Measurements from ENCODE around the gene CREBZF.
A peak's percentile ranks its signal among the peaks of the same experiment; 100 is the strongest.

CREBZF gene

GRCh38 chr11:85663753-85664614, 945 bp downstream of the CREBZF start (continued):
- TF ChIP-seq KLF7 (tag by site-specific recombination; IDR thresholded peaks at IDR 0.05; ENCODE audit: borderline replicate concordance), result no peak
- peak; percentile 75 for TF ChIP-seq PRDM1 (tag by site-specific recombination; IDR thresholded peaks at IDR 0.05)
- peak; percentile 79 for TF ChIP-seq CTCF (tag by site-specific recombination; IDR thresholded peaks at IDR 0.05)
- TF ChIP-seq, protein P1, sequence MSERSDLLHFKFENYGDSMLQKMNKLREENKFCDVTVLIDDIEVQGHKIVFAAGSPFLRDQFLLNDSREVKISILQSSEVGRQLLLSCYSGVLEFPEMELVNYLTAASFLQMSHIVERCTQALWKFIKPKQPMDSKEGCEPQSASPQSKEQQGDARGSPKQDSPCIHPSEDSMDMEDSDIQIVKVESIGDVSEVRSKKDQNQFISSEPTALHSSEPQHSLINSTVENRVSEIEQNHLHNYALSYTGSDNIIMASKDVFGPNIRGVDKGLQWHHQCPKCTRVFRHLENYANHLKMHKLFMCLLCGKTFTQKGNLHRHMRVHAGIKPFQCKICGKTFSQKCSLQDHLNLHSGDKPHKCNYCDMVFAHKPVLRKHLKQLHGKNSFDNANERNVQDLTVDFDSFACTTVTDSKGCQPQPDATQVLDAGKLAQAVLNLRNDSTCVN (tag by site-specific recombination; optimal IDR thresholded peaks at IDR 0.05), result no peak
- no peak for TF ChIP-seq ZNF138 (tag by site-specific recombination; IDR thresholded peaks at IDR 0.05; ENCODE audit: borderline replicate concordance)
- peak; percentile 74 for TF ChIP-seq ZNF600 (tag by site-specific recombination; IDR thresholded peaks at IDR 0.05)
- TF ChIP-seq ZNF248 (tag by site-specific recombination; IDR thresholded peaks at IDR 0.05), result no peak
- TF ChIP-seq ZBTB17 (tag by site-specific recombination; IDR thresholded peaks at IDR 0.05), result peak; percentile 86
- no peak for TF ChIP-seq ZNF426 (tag by site-specific recombination; IDR thresholded peaks at IDR 0.05)
- TF ChIP-seq, protein P2, sequence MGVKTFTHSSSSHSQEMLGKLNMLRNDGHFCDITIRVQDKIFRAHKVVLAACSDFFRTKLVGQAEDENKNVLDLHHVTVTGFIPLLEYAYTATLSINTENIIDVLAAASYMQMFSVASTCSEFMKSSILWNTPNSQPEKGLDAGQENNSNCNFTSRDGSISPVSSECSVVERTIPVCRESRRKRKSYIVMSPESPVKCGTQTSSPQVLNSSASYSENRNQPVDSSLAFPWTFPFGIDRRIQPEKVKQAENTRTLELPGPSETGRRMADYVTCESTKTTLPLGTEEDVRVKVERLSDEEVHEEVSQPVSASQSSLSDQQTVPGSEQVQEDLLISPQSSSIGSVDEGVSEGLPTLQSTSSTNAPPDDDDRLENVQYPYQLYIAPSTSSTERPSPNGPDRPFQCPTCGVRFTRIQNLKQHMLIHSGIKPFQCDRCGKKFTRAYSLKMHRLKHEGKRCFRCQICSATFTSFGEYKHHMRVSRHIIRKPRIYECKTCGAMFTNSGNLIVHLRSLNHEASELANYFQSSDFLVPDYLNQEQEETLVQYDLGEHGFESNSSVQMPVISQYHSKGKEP (tag by site-specific recombination; IDR thresholded peaks at IDR 0.05), result 0 out of 2 replicates have a peak, but pooled peaks have one; percentile 44

GRCh38 chr11:85663080-85663752, 1.7 kb downstream of the CREBZF start:
- Histone ChIP-seq H3K9me3 (ENCODE audit: control insufficient read depth, insufficient read depth, low read depth, low read length) (no peaks in the 10 kb centered on the region), H3K36me3 (ENCODE audit: control insufficient read depth in 2 of 2, insufficient read depth in 1 of 2, low read length in 2 of 2) (peaks cover 14 to 56% of the 10 kb centered on the region in 2 experiments; a peak in 2 of 3 replicates), H3K27ac (ENCODE audit: extremely low read depth, low read depth, low read length) (no peak overlapping the region), H3K4me1 (ENCODE audit: control insufficient read depth, insufficient read depth, low read length) (no peaks in the 10 kb centered on the region), H3K4me3 (ENCODE audit: low read depth, low read length) (peak overlapping the region; percentile 91)
- POLR2A ChIA-PET, result interaction anchor here (0.9 to 3.4 kb wide), 5 partner anchors 9 to 35 kb away, joined by 3 to 37 read pairs (median 4); partner anchors contain the start of genes TMEM126A and TMEM126B
- CTCF ChIA-PET, result interaction anchor here (0.6 to 0.7 kb wide), 4 partner anchors 29 to 1107 kb away, joined by 3 to 5 read pairs (median 4); no protein-coding TSS in a partner anchor
- peak; percentile 53; the same call in 1 of the 2 replicates for TF ChIP-seq ZBTB11 (tag by site-specific recombination; conservative IDR thresholded peaks at IDR 0.05; ENCODE audit: low read depth)
- TF ChIP-seq ZNF677 (tag by site-specific recombination; IDR thresholded peaks at IDR 0.05), result no peak
- TF ChIP-seq, protein P3, sequence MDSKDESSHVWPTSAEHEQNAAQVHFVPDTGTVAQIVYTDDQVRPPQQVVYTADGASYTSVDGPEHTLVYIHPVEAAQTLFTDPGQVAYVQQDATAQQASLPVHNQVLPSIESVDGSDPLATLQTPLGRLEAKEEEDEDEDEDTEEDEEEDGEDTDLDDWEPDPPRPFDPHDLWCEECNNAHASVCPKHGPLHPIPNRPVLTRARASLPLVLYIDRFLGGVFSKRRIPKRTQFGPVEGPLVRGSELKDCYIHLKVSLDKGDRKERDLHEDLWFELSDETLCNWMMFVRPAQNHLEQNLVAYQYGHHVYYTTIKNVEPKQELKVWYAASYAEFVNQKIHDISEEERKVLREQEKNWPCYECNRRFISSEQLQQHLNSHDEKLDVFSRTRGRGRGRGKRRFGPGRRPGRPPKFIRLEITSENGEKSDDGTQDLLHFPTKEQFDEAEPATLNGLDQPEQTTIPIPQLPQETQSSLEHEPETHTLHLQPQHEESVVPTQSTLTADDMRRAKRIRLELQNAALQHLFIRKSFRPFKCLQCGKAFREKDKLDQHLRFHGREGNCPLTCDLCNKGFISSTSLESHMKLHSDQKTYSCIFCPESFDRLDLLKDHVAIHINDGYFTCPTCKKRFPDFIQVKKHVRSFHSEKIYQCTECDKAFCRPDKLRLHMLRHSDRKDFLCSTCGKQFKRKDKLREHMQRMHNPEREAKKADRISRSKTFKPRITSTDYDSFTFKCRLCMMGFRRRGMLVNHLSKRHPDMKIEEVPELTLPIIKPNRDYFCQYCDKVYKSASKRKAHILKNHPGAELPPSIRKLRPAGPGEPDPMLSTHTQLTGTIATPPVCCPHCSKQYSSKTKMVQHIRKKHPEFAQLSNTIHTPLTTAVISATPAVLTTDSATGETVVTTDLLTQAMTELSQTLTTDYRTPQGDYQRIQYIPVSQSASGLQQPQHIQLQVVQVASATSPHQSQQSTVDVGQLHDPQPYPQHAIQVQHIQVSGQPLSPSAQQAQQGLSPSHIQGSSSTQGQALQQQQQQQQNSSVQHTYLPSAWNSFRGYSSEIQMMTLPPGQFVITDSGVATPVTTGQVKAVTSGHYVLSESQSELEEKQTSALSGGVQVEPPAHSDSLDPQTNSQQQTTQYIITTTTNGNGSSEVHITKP (tag by site-specific recombination; IDR thresholded peaks at IDR 0.05), result no peak
- TF ChIP-seq ZNF600 (tag by site-specific recombination; IDR thresholded peaks at IDR 0.05), result peak; percentile 88
- TF ChIP-seq, protein P4, sequence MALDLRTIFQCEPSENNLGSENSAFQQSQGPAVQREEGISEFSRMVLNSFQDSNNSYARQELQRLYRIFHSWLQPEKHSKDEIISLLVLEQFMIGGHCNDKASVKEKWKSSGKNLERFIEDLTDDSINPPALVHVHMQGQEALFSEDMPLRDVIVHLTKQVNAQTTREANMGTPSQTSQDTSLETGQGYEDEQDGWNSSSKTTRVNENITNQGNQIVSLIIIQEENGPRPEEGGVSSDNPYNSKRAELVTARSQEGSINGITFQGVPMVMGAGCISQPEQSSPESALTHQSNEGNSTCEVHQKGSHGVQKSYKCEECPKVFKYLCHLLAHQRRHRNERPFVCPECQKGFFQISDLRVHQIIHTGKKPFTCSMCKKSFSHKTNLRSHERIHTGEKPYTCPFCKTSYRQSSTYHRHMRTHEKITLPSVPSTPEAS (tag by site-specific recombination; IDR thresholded peaks at IDR 0.05), result no peak

Measured in HEK293 (cell line).